Esophagus squamous epithelium (tissue), 5 donors: ENCODE measurements around the gene VAV2. TPM values are rescaled to one million over a fixed set of nuclear protein-coding genes. Genes with fewer than 3 reads are reported as not detected.
"Not testable (repeated sequence)": the region's sequence is repeated elsewhere in the genome, so short reads cannot be mapped to it uniquely, and the experiment has no call there.

Source experiments
- DNase-seq: peaks from one replicate; lab custom pipeline; 2025; lab: John Stamatoyannopoulos, UW
- H3K27ac ChIP-seq, 4 donors: fragments of 200-600 bp; sonication (generic); one replicate each; pipeline ENCODE4 v1.5.1; 2016 to 2019; ENCODE audit warnings: mild to moderate bottlenecking in 1 of 4
- H3K27me3 ChIP-seq, 4 donors: fragments of 200-600 bp; sonication (generic); 1 replicate in 3 of 4; 2 replicates in 1 of 4; pipeline versions ENCODE4 v1.5.1 to v1.6.0; 2017 to 2021; ENCODE audit warnings: antibody characterized with exemption in 1 of 4
- H3K36me3 ChIP-seq, 3 donors: fragments of 200-600 bp; sonication (generic); one replicate each; pipeline ENCODE4 v1.5.1; 2016 to 2019
- H3K4me1 ChIP-seq, 3 donors: fragments of 200-600 bp; sonication (generic); one replicate each; pipeline ENCODE4 v1.5.1; 2017 to 2019
- H3K4me3 ChIP-seq, 4 donors: fragments of 200-600 bp; sonication (generic); 1 replicate in 3 of 4; 2 replicates in 1 of 4; pipeline ENCODE4 v1.5.1; 2016 to 2019; ENCODE audit warnings: mild to moderate bottlenecking in 2 of 4, moderate library complexity in 1 of 4
- H3K9me3 ChIP-seq, 3 donors: fragments of 200-600 bp; sonication (generic); one replicate each; pipeline ENCODE4 v1.5.1; 2016 to 2019
- CTCF ChIP-seq, 6 experiments: fragments of 450-650 bp in 4 of 6; fragments of 200-600 bp in 2 of 6; sonication (generic) in 2 of 6; IDR thresholded peaks; one replicate each; pipeline ENCODE4 v1.5.1; 2016 to 2019; ENCODE audit warnings: antibody characterized with exemption in 6 of 6, mild to moderate bottlenecking in 4 of 6, moderate library complexity in 4 of 6
- POLR2A ChIP-seq, 4 donors: fragments of 450-650 bp; IDR thresholded peaks; one replicate each; pipeline ENCODE4 v1.6.1; 2017; ENCODE audit warnings: antibody characterized with exemption in 4 of 4, mild to moderate bottlenecking in 4 of 4, moderate library complexity in 3 of 4
- WGBS, 2 donors: methylation state at CpG; one replicate each; pipeline ENCODE4 v1.1.5; 2018; 5-methylcytosine and 5-hydroxymethylcytosine counted together
- intact Hi-C: fragments of 100-400 bp; cut with DNase I; formaldehyde crosslinking; loops from one replicate; pipeline ENCODE4 v1.15.0; 2022
- total RNA-seq, 4 donors: library from RNA; depleted of rRNA; stranded (reverse); fragments of >200 nt; gene quantifications; one replicate each; pipeline ENCODE4 v1.1.0, GENCODE V29; 2016
- donor health status: DM: yes; HTN: yes; CAD: no.

Gene VAV2
- total RNA-seq, 4 donors from 2014 or later: 3.8 to 7.6 (median 5.7) TPM

GRCh38 chr9:133905493-133905892 is 86.6 kb downstream of the VAV2 start:
- 90 to 94% methylated on average over 3 to 6 of the region's 6 CpGs for WGBS, 2 donors
- no peaks in the 10 kb centered on the region for H3K27me3 ChIP-seq
- no peak for DNase-seq
- H3K9me3 ChIP-seq: no peaks in the 10 kb centered on the region
- H3K4me3 ChIP-seq: no peak overlapping the region
- H3K36me3 ChIP-seq: no peaks in the 10 kb centered on the region
- intact Hi-C loops: no loop called here
- TF ChIP-seq POLR2A (IDR thresholded peaks at IDR 0.05): no peak
- no peak for TF ChIP-seq CTCF (IDR thresholded peaks at IDR 0.05)
- H3K4me1 ChIP-seq: peaks cover 0 to 8% (median 0%) of the 10 kb centered on the region in 3 donors
- H3K27ac ChIP-seq: no peak overlapping the region

GRCh38 chr9:133904346-133905090 is 87.6 kb downstream of the VAV2 start:
- no peak overlapping the region for H3K4me3 ChIP-seq
- no peak overlapping the region for H3K27ac ChIP-seq
- no peaks in the 10 kb centered on the region for H3K27me3 ChIP-seq
- H3K36me3 ChIP-seq: no peaks in the 10 kb centered on the region
- DNase-seq: no peak
- 69 to 83% methylated on average over 5 to 21 of the region's 29 CpGs for WGBS, 2 donors
- H3K9me3 ChIP-seq: no peaks in the 10 kb centered on the region
- TF ChIP-seq POLR2A (IDR thresholded peaks at IDR 0.05) (no peak), CTCF (IDR thresholded peaks at IDR 0.05) (no peak)
- intact Hi-C loops: no loop called here
- H3K4me1 ChIP-seq: peaks cover 0 to 8% (median 0%) of the 10 kb centered on the region in 3 donors

- TF ChIP-seq POLR2A (IDR thresholded peaks at IDR 0.05): no peak
- intact Hi-C loops: no loop called here
- Histone ChIP-seq H3K4me1 (no peaks in the 10 kb centered on the region), H3K36me3 (no peaks in the 10 kb centered on the region), H3K27ac (no peak overlapping the region), H3K4me3 (no peak overlapping the region), H3K27me3 (no peaks in the 10 kb centered on the region), H3K9me3 (no peaks in the 10 kb centered on the region)
- WGBS, 2 donors: 79 to 100% methylated on average over 1 to 9 of the region's 18 CpGs
- no peak for DNase-seq
Observed at GRCh38 chr9:133901184-133901835, 90.8 kb downstream of the VAV2 start.

GRCh38 chr9:133897675-133898074 is 94.4 kb downstream of the VAV2 start:
- no peak for DNase-seq
- Histone ChIP-seq H3K4me1 (no peaks in the 10 kb centered on the region), H3K36me3 (no peaks in the 10 kb centered on the region), H3K4me3 (no peak overlapping the region), H3K27ac (no peak overlapping the region), H3K27me3 (no peaks in the 10 kb centered on the region), H3K9me3 (no peaks in the 10 kb centered on the region)
- intact Hi-C loops: no loop called here
- TF ChIP-seq CTCF (IDR thresholded peaks at IDR 0.05) (no peak), POLR2A (IDR thresholded peaks at IDR 0.05) (no peak)
- WGBS, 2 donors: 47 to 50% methylated on average over 5 to 6 of the region's 7 CpGs

- DNase-seq, H3K36me3 ChIP-seq, H3K27me3 ChIP-seq, intact Hi-C loops, H3K4me1 ChIP-seq, H3K9me3 ChIP-seq, H3K27ac ChIP-seq, H3K4me3 ChIP-seq: not testable (repeated sequence)
- 93 to 99% methylated on average over 7 to 12 of the region's 13 CpGs for WGBS, 2 donors
Observed at GRCh38 chr9:133896007-133896406, 96.1 kb downstream of the VAV2 start.

GRCh38 chr9:133895335-133895734 is 96.8 kb downstream of the VAV2 start:
- no peak overlapping the region for H3K27ac ChIP-seq
- no peak for TF ChIP-seq POLR2A (IDR thresholded peaks at IDR 0.05)
- TF ChIP-seq CTCF (IDR thresholded peaks at IDR 0.05): no peak
- no peak overlapping the region for H3K4me3 ChIP-seq
- intact Hi-C loops: no loop called here
- no peaks in the 10 kb centered on the region for H3K36me3 ChIP-seq
- no peaks in the 10 kb centered on the region for H3K4me1 ChIP-seq
- H3K27me3 ChIP-seq: no peaks in the 10 kb centered on the region
- WGBS, 2 donors: 87% methylated on average over 11 of the region's 11 CpGs
- no peaks in the 10 kb centered on the region for H3K9me3 ChIP-seq
- no peak for DNase-seq
